H1 (cell line): ENCODE results near the gene ALX1. TPM values are rescaled to one million over a fixed set of nuclear protein-coding genes. Genes with fewer than 3 reads are reported as not detected.

Source experiments
- CTCF ChIA-PET: fragments of 300-600 bp; sonication (Branson Sonifier 250); formaldehyde crosslinking; loops from one replicate; lab custom pipeline; 2021; ENCODE audit not compliant: partially characterized antibody; lab: Charles Lee
- POLR2A ChIA-PET: fragments of 300-600 bp; sonication (Branson Sonifier 250); formaldehyde crosslinking; loops from one replicate; lab custom pipeline; 2021; ENCODE audit warnings: inconsistent platforms; ENCODE audit not compliant: partially characterized antibody; lab: Charles Lee
- DNase-seq, 2 experiments: peaks; one replicate each; pipeline versions ENCODE4 v3.0.0 to v3.0.0-alpha.2; 2010 to 2022; ENCODE audit warnings: low spot score in 2 of 2, low read depth in 1 of 2, mixed read lengths in 1 of 2
- FAIRE-seq: peaks from 2 replicates; lab custom pipeline; 2011; peaks lifted over from hg19 to GRCh38; lab: Jason Lieb, UNC
- H2AFZ ChIP-seq: 2 replicates; pipeline ENCODE4 v1.8.1; 2012; ENCODE audit warnings: low read length, inconsistent platforms
- H2AK5ac ChIP-seq: 2 replicates; pipeline ENCODE4 v1.6.1; 2013; ENCODE audit warnings: low read depth, low read length
- H2BK120ac ChIP-seq: replicated peaks from 2 replicates; pipeline ENCODE3; 2013; ENCODE audit warnings: low read depth, low read length, inconsistent platforms
- H2BK12ac ChIP-seq: 2 replicates; pipeline ENCODE4 v1.6.1; 2013; ENCODE audit warnings: low read depth, low read length
- H2BK15ac ChIP-seq: 2 replicates; pipeline ENCODE4 v1.6.1; 2013; ENCODE audit warnings: low read length
- H2BK20ac ChIP-seq: 2 replicates; pipeline ENCODE4 v1.6.1; 2013; ENCODE audit warnings: low read length
- H2BK5ac ChIP-seq: 2 replicates; pipeline ENCODE4 v1.6.1; 2013; ENCODE audit warnings: low read depth, low read length
- H3K14ac ChIP-seq: 2 replicates; pipeline ENCODE4 v1.6.1; 2013; ENCODE audit warnings: inconsistent platforms; ENCODE audit not compliant: insufficient read length
- H3K18ac ChIP-seq: 2 replicates; pipeline ENCODE4 v1.6.1; 2013; ENCODE audit warnings: low read length; ENCODE audit errors: extremely low read depth
- H3K23ac ChIP-seq: 2 replicates; pipeline ENCODE4 v1.6.1; 2013; ENCODE audit warnings: inconsistent platforms; ENCODE audit not compliant: insufficient read length
- H3K23me2 ChIP-seq: 2 replicates; pipeline ENCODE4 v1.6.1; 2013; ENCODE audit warnings: low read depth, low read length
- H3K27ac ChIP-seq: 2 replicates; pipeline ENCODE4 v1.6.1; 2011; ENCODE audit warnings: low read depth, low read length, inconsistent platforms
- H3K27me3 ChIP-seq, 4 experiments: replicated peaks in 1 of 4; 1 replicate in 1 of 4; 2 replicates in 3 of 4; pipeline versions ENCODE4 v1.6.1 to v1.8.1; 2011 to 2013; ENCODE audit warnings: low read length in 3 of 4, mild to moderate bottlenecking in 3 of 4, inconsistent platforms in 2 of 4, mixed read lengths in 2 of 4, moderate library complexity in 1 of 4; ENCODE audit not compliant: control insufficient read depth in 3 of 4, insufficient read depth in 3 of 4; ENCODE audit errors: extremely low read depth in 1 of 4
- H3K36me3 ChIP-seq, 4 experiments: 2 replicates each; pipeline versions ENCODE4 v1.6.1 to v1.8.1; 2011 to 2013; ENCODE audit warnings: mild to moderate bottlenecking in 4 of 4, low read length in 3 of 4, moderate library complexity in 2 of 4, control low read depth in 1 of 4, inconsistent platforms in 1 of 4; ENCODE audit not compliant: insufficient read depth in 4 of 4, control insufficient read depth in 2 of 4
- H3K4ac ChIP-seq: replicated peaks from 2 replicates; pipeline ENCODE3; 2013; ENCODE audit warnings: low read length, low read depth, mixed read lengths, inconsistent platforms; ENCODE audit not compliant: insufficient read length
- H3K4me1 ChIP-seq, 4 experiments: replicated peaks in 1 of 4; 1 replicate in 1 of 4; 2 replicates in 3 of 4; pipeline versions ENCODE4 v1.6.1 to v1.8.1; 2011 to 2013; ENCODE audit warnings: low read length in 3 of 4, inconsistent platforms in 2 of 4, mixed read lengths in 1 of 4; ENCODE audit not compliant: insufficient read depth in 4 of 4, control insufficient read depth in 3 of 4
- H3K4me2 ChIP-seq, 2 experiments: 2 replicates each; pipeline versions ENCODE4 v1.6.1 to v1.8.1; 2011 to 2013; ENCODE audit warnings: low read depth in 2 of 2, low read length in 2 of 2, control low read depth in 1 of 2, inconsistent platforms in 1 of 2, mild to moderate bottlenecking in 1 of 2; ENCODE audit not compliant: insufficient read depth in 1 of 2
- H3K4me3 ChIP-seq, 4 experiments: fragments of 200-600, 300-600 bp in 1 of 4; sonication (generic), shearing (Covaris generic), sonication (Bioruptor Twin) in 1 of 4; 2 replicates each; pipeline versions ENCODE4 v1.5.1 to v1.8.1; 2011 to 2016; ENCODE audit warnings: low read length in 4 of 4, low read depth in 3 of 4, control low read depth in 2 of 4, inconsistent platforms in 2 of 4, mild to moderate bottlenecking in 2 of 4, mixed read lengths in 1 of 4, moderate library complexity in 1 of 4; ENCODE audit not compliant: insufficient read depth in 2 of 4; ENCODE audit errors: extremely low read depth in 1 of 4
- H3K56ac ChIP-seq: replicated peaks from 2 replicates; pipeline ENCODE3; 2013; ENCODE audit warnings: low read depth, mild to moderate bottlenecking, mixed read lengths, low read length, inconsistent platforms; ENCODE audit not compliant: insufficient read length
- H3K79me1 ChIP-seq: 2 replicates; pipeline ENCODE4 v1.6.1; 2013; ENCODE audit warnings: low read depth, low read length, control low read depth
- H3K79me2 ChIP-seq, 2 experiments: 2 replicates each; pipeline versions ENCODE4 v1.6.1 to v1.8.1; 2012 to 2013; ENCODE audit warnings: low read length in 2 of 2, mild to moderate bottlenecking in 2 of 2, inconsistent platforms in 1 of 2; ENCODE audit not compliant: insufficient read depth in 2 of 2, control insufficient read depth in 1 of 2
- H3K9ac ChIP-seq, 4 experiments: replicated peaks in 1 of 4; 1 replicate in 1 of 4; 2 replicates in 3 of 4; pipeline versions ENCODE4 v1.6.1 to v1.8.1; 2011 to 2013; ENCODE audit warnings: low read depth in 3 of 4, low read length in 3 of 4, control low read depth in 2 of 4, mild to moderate bottlenecking in 2 of 4, moderate library complexity in 2 of 4, inconsistent platforms in 1 of 4; ENCODE audit errors: extremely low read depth in 1 of 4
- H3K9me3 ChIP-seq, 2 experiments: 2 replicates each; pipeline versions ENCODE4 v1.6.1 to v1.8.1; 2012 to 2013; ENCODE audit warnings: mild to moderate bottlenecking in 2 of 2, moderate library complexity in 2 of 2, control low read depth in 1 of 2, inconsistent platforms in 1 of 2, low read depth in 1 of 2, low read length in 1 of 2, mixed read lengths in 1 of 2; ENCODE audit not compliant: insufficient read depth in 2 of 2
- H4K20me1 ChIP-seq, 2 experiments: replicated peaks in 1 of 2; 2 replicates each; pipeline versions ENCODE3 to v1.8.1; 2011 to 2013; ENCODE audit warnings: inconsistent platforms in 2 of 2, low read length in 2 of 2, mild to moderate bottlenecking in 1 of 2; ENCODE audit not compliant: insufficient read depth in 2 of 2, control insufficient read depth in 1 of 2
- H4K5ac ChIP-seq: 2 replicates; pipeline ENCODE4 v1.6.1; 2013; ENCODE audit warnings: low read length, low read depth, mixed read lengths, inconsistent platforms; ENCODE audit not compliant: insufficient read length
- H4K8ac ChIP-seq: 2 replicates; pipeline ENCODE4 v1.8.0; 2013; ENCODE audit warnings: mild to moderate bottlenecking, moderate library complexity, low read length, inconsistent platforms; ENCODE audit not compliant: insufficient read depth; ENCODE audit errors: extremely low read depth
- H4K91ac ChIP-seq: replicated peaks from 2 replicates; pipeline ENCODE3; 2013; ENCODE audit warnings: low read length, mixed read lengths, inconsistent platforms; ENCODE audit not compliant: insufficient read length
- BACH1 ChIP-seq: IDR thresholded peaks from 2 replicates; pipeline ENCODE4 v1.6.1; 2012; ENCODE audit warnings: low read length, improper control_type of control experiment
- CHD1 ChIP-seq: IDR thresholded peaks from 2 replicates; pipeline ENCODE4 v1.6.1; 2012; ENCODE audit warnings: low read depth, low read length, improper control_type of control experiment
- CTBP2 ChIP-seq: IDR thresholded peaks from 2 replicates; pipeline ENCODE4 v1.7.0; 2011; ENCODE audit warnings: borderline replicate concordance, mild to moderate bottlenecking, moderate library complexity, mixed read lengths, low read length; ENCODE audit not compliant: insufficient read depth, insufficient read length
- JUN ChIP-seq: IDR thresholded peaks from 2 replicates; pipeline ENCODE4 v1.6.1; 2011; ENCODE audit warnings: low read depth, mild to moderate bottlenecking, improper control_type of control experiment, low read length
- JUND ChIP-seq: IDR thresholded peaks from 2 replicates; pipeline ENCODE4 v1.6.1; 2011; ENCODE audit warnings: mild to moderate bottlenecking, improper control_type of control experiment, low read length
- NANOG ChIP-seq: IDR thresholded peaks from 2 replicates; pipeline ENCODE4 v1.6.1; 2011; ENCODE audit warnings: low read length, low read depth, mild to moderate bottlenecking, inconsistent platforms; ENCODE audit not compliant: insufficient read depth, poor library complexity, severe bottlenecking
- SIX5 ChIP-seq: IDR thresholded peaks from 2 replicates; pipeline ENCODE4 v1.6.1; 2011; ENCODE audit warnings: mild to moderate bottlenecking, low read depth, low read length
- SUZ12 ChIP-seq: fragments of 200-600 bp; sonication (generic); IDR thresholded peaks from 2 replicates; pipeline ENCODE4 v1.6.1; 2012; ENCODE audit warnings: mild to moderate bottlenecking, inconsistent platforms, low read length, moderate library complexity, mixed read lengths
- WGBS, 2 experiments: shearing (Covaris generic) in 1 of 2; methylation state at CpG; one replicate each; pipeline versions ENCODE4 v1.1.6 to v1.1.7; 2013 to 2015; ENCODE audit warnings: low lambda C conversion rate in 2 of 2, mixed read lengths in 2 of 2, inconsistent platforms in 1 of 2, low coverage in 1 of 2, missing lambda C conversion rate in 1 of 2; ENCODE audit not compliant: insufficient replicate concordance in 2 of 2, insufficient coverage in 1 of 2, insufficient read length in 1 of 2; ENCODE audit errors: extremely low coverage in 1 of 2, missing lambda C conversion rate in 1 of 2; 5-methylcytosine and 5-hydroxymethylcytosine counted together
- polyA plus RNA-seq, 7 experiments: library from polyadenylated mRNA; depleted of rRNA in 3 of 7; stranded (reverse) in 5 of 7; unstranded in 2 of 7; fragments of >200 nt in 5 of 7; fragments of 200-250 nt in 2 of 7; gene quantifications; 1 replicate in 5 of 7; 2 replicates in 1 of 7; 4 replicates in 1 of 7; pipeline versions ENCODE4 v1.2.1 to v1.2.3, GENCODE V29; 2011 to 2013; ENCODE audit warnings: missing spikeins in 2 of 7, mixed read lengths in 2 of 7
- total RNA-seq: library from RNA; stranded (reverse); fragmentation: NEBNext Ultra II Directional; extraction: Animal tissue kit (Norgen Biotek cat#: 25700); gene quantifications from 2 replicates; pipeline ENCODE4 v1.2.1, GENCODE V29; 2021
- TF ChIP-seq, protein P1 (sequence below), 3 experiments: IDR thresholded peaks; 1 replicate in 2 of 3; 2 replicates in 1 of 3; pipeline versions ENCODE4 v1.5.1 to v1.6.1; 2011; ENCODE audit warnings: low read length in 3 of 3, mild to moderate bottlenecking in 3 of 3, inconsistent platforms in 2 of 3, low read depth in 1 of 3, moderate library complexity in 1 of 3; ENCODE audit not compliant: insufficient read depth in 1 of 3; ENCODE audit errors: control extremely low read depth in 1 of 3

ALX1 gene
- total and polyA plus RNA-seq, 2 of the 8 experiments (the other 6 are each of a cell fraction or from before 2014, with no cell fraction given) = 0.41 to 0.73 TPM

DNA sequence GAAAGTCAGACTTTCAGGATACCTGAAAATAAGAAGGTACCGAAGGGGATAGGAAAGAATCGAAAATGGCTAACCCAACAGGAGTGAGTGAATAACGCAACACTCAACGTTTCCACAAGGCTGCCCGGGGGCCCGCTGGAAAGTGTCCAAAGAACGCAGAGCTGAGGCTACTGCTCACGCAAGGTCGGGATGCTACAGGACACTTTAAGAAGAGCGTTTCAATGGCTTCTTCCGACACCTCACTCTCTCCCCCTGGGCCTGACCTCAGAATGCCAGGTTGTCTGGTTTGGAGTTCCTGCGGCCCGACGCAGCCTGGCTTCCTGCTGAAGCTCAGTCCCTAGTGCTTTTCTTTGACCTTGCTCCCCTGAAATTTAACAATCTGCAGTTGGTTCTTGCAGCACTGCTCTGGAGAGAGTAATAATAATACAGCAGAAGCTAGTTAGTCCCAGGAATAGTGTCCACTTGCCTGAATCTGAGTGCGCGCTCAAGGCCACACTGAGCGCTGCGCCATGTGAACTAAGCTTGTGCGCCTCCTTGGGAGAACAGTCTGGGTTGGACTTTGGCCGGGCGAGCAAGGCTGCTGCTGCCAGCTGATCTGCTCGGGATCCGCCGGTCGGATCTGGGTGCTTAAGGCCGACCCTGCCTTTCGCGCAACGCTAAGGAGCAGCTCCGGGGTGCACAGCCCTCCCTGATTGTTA lies 2.0 kb upstream of the ALX1 start:
- Histone ChIP-seq H3K18ac (peak overlapping the region; percentile 20; the same call in 1 of the 2 replicates), H3K9ac (no peak overlapping the region), H3K23me2 (peaks cover 27% of the 10 kb centered on the region), H3K9me3 (no peaks in the 10 kb centered on the region), H3K27me3 (peaks cover 46 to 66% (median 58%) of the 10 kb centered on the region in 4 experiments), H2AK5ac (no peak overlapping the region), H2BK12ac (peak overlapping the region; percentile 22), H4K8ac (peak overlapping the region; percentile 16), H2BK5ac (peak overlapping the region; percentile 11; the same call in 1 of the 2 replicates), H3K4me3 (peak overlapping the region; percentile 68 to 86 (median 78); a peak in 7 of 8 replicates), H2BK20ac (no peak overlapping the region), H3K27ac (no peak overlapping the region), H3K4me1 (peaks cover 2 to 16% (median 7%) of the 10 kb centered on the region in 4 experiments), H4K5ac (no peak overlapping the region), H4K20me1 (peaks cover 1 to 8% of the 10 kb centered on the region in 2 experiments), H3K4ac (no peak overlapping the region), H2BK15ac (0 out of 2 replicates have a peak overlapping the region, but pooled peaks have one; percentile 40), H3K79me1 (no peaks in the 10 kb centered on the region), H2AFZ (peak overlapping the region; percentile 78), H3K56ac (no peak overlapping the region), H3K4me2 (peak overlapping the region; percentile 79 to 88), H3K23ac (no peak overlapping the region), H3K14ac (no peak overlapping the region), H4K91ac (no peak overlapping the region), H3K79me2 (no peaks in the 10 kb centered on the region), H3K36me3 (no peaks in the 10 kb centered on the region), H2BK120ac (no peak overlapping the region)
- ChIA-PET POLR2A (interaction anchor here (1.7 kb wide), 1 partner anchor 41 kb away, joined by 5 read pairs; no protein-coding TSS in a partner anchor), CTCF (interaction anchor here (0.6 to 2.2 kb wide), 8 partner anchors 19 to 589 kb away, joined by 3 to 9 read pairs (median 3); no protein-coding TSS in a partner anchor)
- FAIRE-seq (no peak), DNase-seq (no peak)
- WGBS, 2 experiments = 4% methylated on average over 30 of the region's 30 CpGs; no CpG with 5 or more reads in 1 of the 2 experiments
- TF ChIP-seq JUND (no peak), JUN (no peak), NANOG (no peak), BACH1 (no peak), CHD1 (no peak), SUZ12 (peak; percentile 99), CTBP2 (no peak), SIX5 (no peak)
- TF ChIP-seq, protein P1, sequence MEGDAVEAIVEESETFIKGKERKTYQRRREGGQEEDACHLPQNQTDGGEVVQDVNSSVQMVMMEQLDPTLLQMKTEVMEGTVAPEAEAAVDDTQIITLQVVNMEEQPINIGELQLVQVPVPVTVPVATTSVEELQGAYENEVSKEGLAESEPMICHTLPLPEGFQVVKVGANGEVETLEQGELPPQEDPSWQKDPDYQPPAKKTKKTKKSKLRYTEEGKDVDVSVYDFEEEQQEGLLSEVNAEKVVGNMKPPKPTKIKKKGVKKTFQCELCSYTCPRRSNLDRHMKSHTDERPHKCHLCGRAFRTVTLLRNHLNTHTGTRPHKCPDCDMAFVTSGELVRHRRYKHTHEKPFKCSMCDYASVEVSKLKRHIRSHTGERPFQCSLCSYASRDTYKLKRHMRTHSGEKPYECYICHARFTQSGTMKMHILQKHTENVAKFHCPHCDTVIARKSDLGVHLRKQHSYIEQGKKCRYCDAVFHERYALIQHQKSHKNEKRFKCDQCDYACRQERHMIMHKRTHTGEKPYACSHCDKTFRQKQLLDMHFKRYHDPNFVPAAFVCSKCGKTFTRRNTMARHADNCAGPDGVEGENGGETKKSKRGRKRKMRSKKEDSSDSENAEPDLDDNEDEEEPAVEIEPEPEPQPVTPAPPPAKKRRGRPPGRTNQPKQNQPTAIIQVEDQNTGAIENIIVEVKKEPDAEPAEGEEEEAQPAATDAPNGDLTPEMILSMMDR (IDR thresholded peaks at IDR 0.05; ENCODE audit: control extremely low read depth in 1 of 3, insufficient read depth in 1 of 3, low read depth in 1 of 3, low read length in 3 of 3) = no peak
